HepG2 (cell line): ENCODE measurements around the gene EGFLAM. TPM values are rescaled to one million over a fixed set of nuclear protein-coding genes. Genes with fewer than 3 reads are reported as not detected.
"Not testable (repeated sequence)": the region's sequence is repeated elsewhere in the genome, so short reads cannot be mapped to it uniquely, and the experiment has no call there.

Experiments used
- ATAC-seq: fragments of 200-7000 bp; cut with Tn5 transposase; 3 replicates; pipeline ENCODE4 v1.9.1; 2020; ENCODE audit warnings: mild to moderate bottlenecking, moderate library complexity
- BruUV-seq: library from RNA; stranded (reverse); fragments of 400-500 nt; replicated peaks from 2 replicates; lab custom pipeline; 2021; lab: Mats Ljungman, UMichigan
- CTCF ChIA-PET: fragments of 300-600 bp; formaldehyde crosslinking; extraction: SDS; loops from one replicate; lab custom pipeline; 2021; ENCODE audit warnings: low total read pairs, inconsistent platforms, low intra/inter-chr PET ratio; lab: Yijun Ruan, JAX
- POLR2A ChIA-PET: fragments of 350-600 bp; sonication (Branson Sonifier 250); formaldehyde crosslinking; loops from one replicate; lab custom pipeline; 2020; ENCODE audit warnings: antibody characterized with exemption, inconsistent platforms; lab: Yijun Ruan, JAX
- DNase-seq: peaks from one replicate; pipeline ENCODE4 v3.0.0-alpha.2; 2015; ENCODE audit warnings: low spot score
- FAIRE-seq: peaks from 3 replicates; lab custom pipeline; 2011; peaks lifted over from hg19 to GRCh38; lab: Jason Lieb, UNC
- H2AFZ ChIP-seq: one replicate; pipeline ENCODE4 v1.6.1; 2011; ENCODE audit warnings: low read length, inconsistent platforms
- H3K27ac ChIP-seq: fragments of 300-600 bp; 3 replicates; pipeline ENCODE4 v1.8.0; 2011; ENCODE audit warnings: mixed run types, mild to moderate bottlenecking, mixed read lengths, low read length, inconsistent platforms; ENCODE audit not compliant: insufficient read depth; ENCODE audit errors: extremely low read length
- H3K27me3 ChIP-seq, 2 experiments: fragments of 200-600 bp in 1 of 2; 2 replicates in 1 of 2; 3 replicates in 1 of 2; pipeline versions ENCODE4 v1.6.0 to v1.8.0; 2011; ENCODE audit warnings: low read length in 2 of 2, mild to moderate bottlenecking in 2 of 2, moderate library complexity in 2 of 2, inconsistent platforms in 1 of 2; ENCODE audit not compliant: insufficient read depth in 2 of 2, control insufficient read depth in 1 of 2
- H3K36me3 ChIP-seq, 2 experiments: fragments of 200-600 bp in 1 of 2; replicated peaks in 1 of 2; 2 replicates in 1 of 2; 3 replicates in 1 of 2; pipeline versions ENCODE4 v1.5.1 to v1.8.0; 2011; ENCODE audit warnings: low read length in 2 of 2, inconsistent platforms in 1 of 2; ENCODE audit not compliant: insufficient read depth in 2 of 2, control insufficient read depth in 1 of 2
- H3K4me1 ChIP-seq: 2 replicates; pipeline ENCODE4 v1.5.1; 2012; ENCODE audit warnings: low read length, inconsistent platforms; ENCODE audit not compliant: insufficient read depth
- H3K4me2 ChIP-seq: 2 replicates; pipeline ENCODE4 v1.6.0; 2011; ENCODE audit warnings: low read depth, low read length, inconsistent platforms
- H3K4me3 ChIP-seq, 3 experiments: fragments of 200-600 bp in 1 of 3; sonication (generic), shearing (Covaris generic) in 1 of 3; replicated peaks in 1 of 3; 2 replicates each; pipeline ENCODE4 v1.5.1; 2011 to 2016; ENCODE audit warnings: low read length in 3 of 3, inconsistent platforms in 2 of 3, low read depth in 2 of 3, mild to moderate bottlenecking in 2 of 3, control low read depth in 1 of 3, mixed read lengths in 1 of 3; ENCODE audit not compliant: insufficient read depth in 1 of 3
- H3K79me2 ChIP-seq: one replicate; pipeline ENCODE4 v1.6.1; 2011; ENCODE audit warnings: low read length, inconsistent platforms; ENCODE audit not compliant: insufficient read depth
- H3K9ac ChIP-seq: 2 replicates; pipeline ENCODE4 v1.6.0; 2011; ENCODE audit warnings: mild to moderate bottlenecking, low read depth, low read length, inconsistent platforms; ENCODE audit not compliant: insufficient read depth
- H3K9me3 ChIP-seq: 2 replicates; pipeline ENCODE4 v1.5.1; 2012; ENCODE audit warnings: mild to moderate bottlenecking, low read length
- H4K20me1 ChIP-seq: 2 replicates; pipeline ENCODE4 v1.6.0; 2011; ENCODE audit warnings: inconsistent platforms, mild to moderate bottlenecking, low read length, moderate library complexity; ENCODE audit not compliant: insufficient read depth
- ARNT2 ChIP-seq: sonication (generic); formaldehyde crosslinking; IDR thresholded peaks from 2 replicates; pipeline ENCODE4 v1.8.0; 2022; ENCODE audit warnings: mild to moderate bottlenecking, low read depth, missing genetic modification reagents, moderate library complexity
- HDAC1 ChIP-seq: sonication (generic); formaldehyde crosslinking; IDR thresholded peaks from 2 replicates; pipeline ENCODE4 v1.5.1; 2020; ENCODE audit warnings: mild to moderate bottlenecking, missing genetic modification reagents
- MED13 ChIP-seq: sonication (generic); formaldehyde crosslinking; IDR thresholded peaks from 2 replicates; pipeline ENCODE4 v1.5.0; 2020; ENCODE audit warnings: missing genetic modification reagents
- PHF20 ChIP-seq: sonication (generic); formaldehyde crosslinking; IDR thresholded peaks from 2 replicates; pipeline ENCODE4 v1.5.0; 2020; ENCODE audit warnings: mild to moderate bottlenecking, missing genetic modification reagents
- REXO4 ChIP-seq: sonication (generic); formaldehyde crosslinking; IDR thresholded peaks from 2 replicates; pipeline ENCODE4 v1.8.0; 2022; ENCODE audit warnings: missing genetic modification reagents, mild to moderate bottlenecking, borderline replicate concordance
- SALL2 ChIP-seq: sonication (generic); formaldehyde crosslinking; IDR thresholded peaks from 2 replicates; pipeline ENCODE4 v1.8.1; 2023; ENCODE audit warnings: mild to moderate bottlenecking, missing genetic modification reagents, inconsistent platforms
- SRY ChIP-seq: sonication (generic); formaldehyde crosslinking; IDR thresholded peaks from 2 replicates; pipeline ENCODE4 v1.8.0; 2022; ENCODE audit warnings: mild to moderate bottlenecking, missing genetic modification reagents
- ZNF446 ChIP-seq: sonication (generic); formaldehyde crosslinking; IDR thresholded peaks from 2 replicates; pipeline ENCODE4 v1.5.0; 2020; ENCODE audit warnings: mild to moderate bottlenecking, missing genetic modification reagents
- WGBS: methylation state at CpG from one replicate; pipeline ENCODE4 v1.1.6; 2017; ENCODE audit warnings: low lambda C conversion rate; 5-methylcytosine and 5-hydroxymethylcytosine counted together
- in situ Hi-C: cut with HindIII; loops from 2 replicates; pipeline ENCODE4 v1.10.0; 2017; ENCODE audit warnings: low pct_unique_long_range_greater_than_20kb; ENCODE audit not compliant: extremely low pct_ligation_motif_present
- intact Hi-C: fragments of 100-400 bp; cut with micrococcal nuclease; formaldehyde crosslinking; loops from one replicate; pipeline ENCODE4 v1.10.0; 2022; ENCODE audit not compliant: unreplicated experiment
- polyA plus RNA-seq, 8 experiments: library from polyadenylated mRNA; depleted of rRNA in 3 of 8; stranded (reverse) in 7 of 8; unstranded in 1 of 8; fragments of >200 nt; fragmentation: Illumina TruSeq in 4 of 8; extraction: Trizol in 4 of 8; gene quantifications; 2 replicates each; pipeline versions ENCODE4 v1.2.1 to v1.2.3, GENCODE V29; 2011 to 2016; ENCODE audit warnings: low read depth in 4 of 8, missing spikeins in 1 of 8, mixed read lengths in 1 of 8; ENCODE audit not compliant: insufficient read depth in 1 of 8
- total RNA-seq, 5 experiments: library from RNA; depleted of rRNA; stranded (reverse); fragments of >200 nt; fragmentation: Illumina TruSeq; extraction: Trizol; gene quantifications; 2 replicates each; pipeline ENCODE4 v1.2.3, GENCODE V29; 2016; ENCODE audit warnings: low read depth in 1 of 5
- TF ChIP-seq, protein P1 (sequence below), 2 experiments: IDR thresholded peaks; 2 replicates each; pipeline ENCODE4 v1.6.1; 2011 to 2012; ENCODE audit warnings: low read length in 2 of 2, borderline replicate concordance in 1 of 2, low read depth in 1 of 2, mild to moderate bottlenecking in 1 of 2, moderate library complexity in 1 of 2
- TF ChIP-seq, protein P2 (sequence below): sonication (generic); formaldehyde crosslinking; IDR thresholded peaks from 2 replicates; pipeline ENCODE4 v1.4.0; 2020; ENCODE audit warnings: missing genetic modification reagents, low read depth, mild to moderate bottlenecking, borderline replicate concordance

Gene EGFLAM
- total and polyA plus RNA-seq, 2 of the 13 experiments (the other 11 are each of a cell fraction or from before 2014, with no cell fraction given), result not detected

DNA sequence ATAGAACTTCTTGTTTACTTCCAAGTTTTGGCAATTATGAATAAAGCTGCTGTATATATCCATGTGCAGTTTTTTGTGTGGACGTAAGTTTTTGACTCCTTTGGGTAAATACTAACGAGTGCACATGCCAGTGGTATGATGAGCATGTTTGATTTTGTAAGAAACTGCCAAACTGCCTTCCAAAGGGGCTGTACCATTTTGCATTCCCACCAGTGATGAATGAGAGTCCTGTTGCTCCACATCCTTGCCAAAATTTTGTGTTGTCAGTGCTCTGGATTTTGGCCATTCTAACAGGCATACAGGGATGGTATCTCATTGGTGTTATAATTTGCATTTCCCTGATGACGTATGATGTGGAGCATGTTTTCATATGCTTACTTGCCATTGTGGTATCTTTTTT is 73.5 kb downstream of the EGFLAM start:
- no peaks in the 10 kb centered on the region for H3K79me2 ChIP-seq
- in situ Hi-C loops (no loop called here), intact Hi-C loops (no loop called here)
- no peaks in the 10 kb centered on the region for H3K4me1 ChIP-seq
- no peak overlapping the region for H2AFZ ChIP-seq
- H3K4me2 ChIP-seq, result no peak overlapping the region
- H3K36me3 ChIP-seq, result no peaks in the 10 kb centered on the region
- H3K27me3 ChIP-seq, result no peaks in the 10 kb centered on the region
- POLR2A ChIA-PET, result no interaction called here
- WGBS, result 32% methylated on average over 3 of the region's 3 CpGs
- no peak overlapping the region for H3K27ac ChIP-seq
- ATAC-seq (no peak), DNase-seq (no peak), FAIRE-seq (no peak)
- H4K20me1 ChIP-seq, result no peaks in the 10 kb centered on the region
- no peak overlapping the region for H3K9ac ChIP-seq
- no peaks in the 10 kb centered on the region for H3K9me3 ChIP-seq
- TF ChIP-seq PHF20 (CRISPR knock-in tag) (no peak), SALL2 (CRISPR knock-in tag) (no peak), SRY (CRISPR knock-in tag) (no peak), HDAC1 (CRISPR knock-in tag) (no peak), ZNF446 (CRISPR knock-in tag) (no peak), REXO4 (no peak), ARNT2 (CRISPR knock-in tag) (no peak), MED13 (CRISPR knock-in tag) (no peak)
- TF ChIP-seq, protein P1, sequence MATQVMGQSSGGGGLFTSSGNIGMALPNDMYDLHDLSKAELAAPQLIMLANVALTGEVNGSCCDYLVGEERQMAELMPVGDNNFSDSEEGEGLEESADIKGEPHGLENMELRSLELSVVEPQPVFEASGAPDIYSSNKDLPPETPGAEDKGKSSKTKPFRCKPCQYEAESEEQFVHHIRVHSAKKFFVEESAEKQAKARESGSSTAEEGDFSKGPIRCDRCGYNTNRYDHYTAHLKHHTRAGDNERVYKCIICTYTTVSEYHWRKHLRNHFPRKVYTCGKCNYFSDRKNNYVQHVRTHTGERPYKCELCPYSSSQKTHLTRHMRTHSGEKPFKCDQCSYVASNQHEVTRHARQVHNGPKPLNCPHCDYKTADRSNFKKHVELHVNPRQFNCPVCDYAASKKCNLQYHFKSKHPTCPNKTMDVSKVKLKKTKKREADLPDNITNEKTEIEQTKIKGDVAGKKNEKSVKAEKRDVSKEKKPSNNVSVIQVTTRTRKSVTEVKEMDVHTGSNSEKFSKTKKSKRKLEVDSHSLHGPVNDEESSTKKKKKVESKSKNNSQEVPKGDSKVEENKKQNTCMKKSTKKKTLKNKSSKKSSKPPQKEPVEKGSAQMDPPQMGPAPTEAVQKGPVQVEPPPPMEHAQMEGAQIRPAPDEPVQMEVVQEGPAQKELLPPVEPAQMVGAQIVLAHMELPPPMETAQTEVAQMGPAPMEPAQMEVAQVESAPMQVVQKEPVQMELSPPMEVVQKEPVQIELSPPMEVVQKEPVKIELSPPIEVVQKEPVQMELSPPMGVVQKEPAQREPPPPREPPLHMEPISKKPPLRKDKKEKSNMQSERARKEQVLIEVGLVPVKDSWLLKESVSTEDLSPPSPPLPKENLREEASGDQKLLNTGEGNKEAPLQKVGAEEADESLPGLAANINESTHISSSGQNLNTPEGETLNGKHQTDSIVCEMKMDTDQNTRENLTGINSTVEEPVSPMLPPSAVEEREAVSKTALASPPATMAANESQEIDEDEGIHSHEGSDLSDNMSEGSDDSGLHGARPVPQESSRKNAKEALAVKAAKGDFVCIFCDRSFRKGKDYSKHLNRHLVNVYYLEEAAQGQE (IDR thresholded peaks at IDR 0.05; ENCODE audit: borderline replicate concordance in 1 of 2, low read depth in 1 of 2, low read length in 2 of 2), result no peak
- TF ChIP-seq, protein P2, sequence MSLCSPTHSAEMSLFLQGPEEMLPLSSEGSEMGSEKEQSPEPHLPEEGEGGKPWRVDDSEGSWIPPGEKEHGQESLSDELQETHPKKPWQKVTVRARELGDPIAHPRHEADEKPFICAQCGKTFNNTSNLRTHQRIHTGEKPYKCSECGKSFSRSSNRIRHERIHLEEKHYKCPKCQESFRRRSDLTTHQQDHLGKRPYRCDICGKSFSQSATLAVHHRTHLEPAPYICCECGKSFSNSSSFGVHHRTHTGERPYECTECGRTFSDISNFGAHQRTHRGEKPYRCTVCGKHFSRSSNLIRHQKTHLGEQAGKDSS (CRISPR knock-in tag), result no peak
- CTCF ChIA-PET, result no interaction called here
- no TSS peak for BruUV-seq
- no peak overlapping the region for H3K4me3 ChIP-seq

DNA sequence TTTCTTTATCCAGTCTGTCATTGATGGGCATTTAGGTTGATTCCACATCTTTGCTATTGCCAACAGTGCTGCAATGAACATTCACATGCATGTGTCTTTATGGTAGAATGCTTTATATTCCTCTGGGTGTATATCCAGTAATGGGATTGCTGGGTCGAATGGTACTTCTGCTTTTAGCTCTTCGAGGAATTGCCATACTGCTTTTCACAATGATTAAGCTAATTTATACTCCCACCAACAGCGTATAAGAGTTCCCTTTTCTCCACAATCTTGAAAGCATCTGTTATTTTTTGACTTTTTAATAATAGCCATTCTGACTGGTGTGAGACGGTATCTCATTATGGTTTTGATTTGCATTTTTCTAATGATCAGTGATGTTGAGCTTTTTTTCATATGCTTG is 74.8 kb downstream of the EGFLAM start:
- H3K27ac ChIP-seq, intact Hi-C loops, H3K4me1 ChIP-seq, CTCF ChIA-PET, in situ Hi-C loops, H3K9ac ChIP-seq, H3K27me3 ChIP-seq, H3K4me2 ChIP-seq, H3K9me3 ChIP-seq, POLR2A ChIA-PET, DNase-seq, ATAC-seq, FAIRE-seq, BruUV-seq, H4K20me1 ChIP-seq, H3K79me2 ChIP-seq, H2AFZ ChIP-seq, H3K4me3 ChIP-seq, H3K36me3 ChIP-seq: not testable (repeated sequence)
- WGBS, result 39% methylated on average over 4 of the region's 4 CpGs
